Measurements from ENCODE around the gene ST6GAL2. TPM values are rescaled to one million over a fixed set of nuclear protein-coding genes. Genes with fewer than 3 reads are reported as not detected.

The ST6GAL2 gene
- 1 to 10 TPM; 1.8 to 6.6 (median 3.3) TPM for polyA plus RNA-seq (ENCODE audit: insufficient read depth in 1 of 5, insufficient read length in 5 of 5, low replicate concordance in 1 of 5)
- long read RNA-seq, donor 1: 0 reads
- long read RNA-seq, donor 2: 0 reads
- long read RNA-seq, donor 3: 0 reads
- long read RNA-seq, donor 4: 0 reads
- long read RNA-seq, donor 5: 0 reads
- long read RNA-seq, donor 6: 0 reads
- long read RNA-seq, donor 7: 0 reads
- long read RNA-seq, donor 8: 0 reads

- peak in 1 of 2 donors; percentile 44 for DNase-seq
Measured at GRCh38 chr2:106885971-106886915, at the start of gene ST6GAL2. Gene ST6GAL2 (minus strand): TSS chr2:106886167. CDS start chr2:106843977, 42,190 bp downstream.

GRCh38 chr2:106932644-106933043 lies 46.7 kb upstream of the ST6GAL2 start:
- DNase-seq: no peak

- DNase-seq: no peak
Measured at GRCh38 chr2:106931717-106932335, 45.9 kb upstream of the ST6GAL2 start.

GRCh38 chr2:106921451-106921850 lies 35.5 kb upstream of the ST6GAL2 start:
- DNase-seq: no peak

GRCh38 chr2:106919012-106919411 lies 33.0 kb upstream of the ST6GAL2 start:
- DNase-seq: no peak

GRCh38 chr2:106904242-106904641 lies 18.3 kb upstream of the ST6GAL2 start:
- DNase-seq: no peak

GRCh38 chr2:106899786-106900530 lies 14.0 kb upstream of the ST6GAL2 start:
- DNase-seq: no peak

GRCh38 chr2:106894545-106894944 lies 8.6 kb upstream of the ST6GAL2 start:
- DNase-seq: no peak

- no peak for DNase-seq
Measured at GRCh38 chr2:106892048-106892447, 6.1 kb upstream of the ST6GAL2 start.

GRCh38 chr2:106890606-106891005 lies 4.6 kb upstream of the ST6GAL2 start:
- DNase-seq: no peak

GRCh38 chr2:106886916-106887758 lies 1.2 kb upstream of the ST6GAL2 start:
- peak in 1 of 2 donors; percentile 61 for DNase-seq

- no peak for DNase-seq
Measured at GRCh38 chr2:106885329-106885728, 638 bp downstream of the ST6GAL2 start.

GRCh38 chr2:106882673-106883072 lies 3.3 kb downstream of the ST6GAL2 start:
- DNase-seq: no peak

- no peak for DNase-seq
Measured at GRCh38 chr2:106878206-106878605, 7.8 kb downstream of the ST6GAL2 start.

GRCh38 chr2:106876699-106877098 lies 9.3 kb downstream of the ST6GAL2 start:
- DNase-seq: no peak

GRCh38 chr2:106869512-106870275 lies 16.3 kb downstream of the ST6GAL2 start:
- DNase-seq: no peak

GRCh38 chr2:106868275-106868674 lies 17.7 kb downstream of the ST6GAL2 start:
- DNase-seq: no peak

- DNase-seq: no peak
Measured at GRCh38 chr2:106867196-106867953, 18.6 kb downstream of the ST6GAL2 start.

GRCh38 chr2:106866641-106867040 lies 19.3 kb downstream of the ST6GAL2 start:
- DNase-seq: no peak

Measured in right lung (tissue), 10 donors.